ENCODE measurements around the gene ST6GALNAC4.

DNA sequence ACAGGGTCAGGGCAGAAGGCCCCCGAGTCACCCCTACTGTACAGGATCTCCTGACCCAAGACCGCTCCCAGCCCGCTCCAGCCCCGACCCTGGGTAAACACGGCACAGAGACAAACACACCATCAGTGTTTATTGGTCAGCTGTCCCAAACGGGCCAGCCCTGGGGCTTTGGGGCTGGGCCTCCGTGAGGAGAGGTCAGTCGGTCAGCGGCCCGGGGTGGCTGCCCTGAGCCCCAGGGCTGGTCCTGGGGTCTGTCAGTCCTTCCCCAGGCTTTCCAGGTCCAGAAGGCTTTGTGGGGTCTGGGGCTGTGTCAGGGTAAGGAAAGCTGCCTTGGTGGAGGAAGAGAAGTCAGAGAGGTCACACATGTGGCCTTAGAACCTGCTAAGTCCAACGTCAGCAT is 18.1 kb upstream of the ST6GALNAC4 start:
- TF ChIP-seq, protein P1, sequence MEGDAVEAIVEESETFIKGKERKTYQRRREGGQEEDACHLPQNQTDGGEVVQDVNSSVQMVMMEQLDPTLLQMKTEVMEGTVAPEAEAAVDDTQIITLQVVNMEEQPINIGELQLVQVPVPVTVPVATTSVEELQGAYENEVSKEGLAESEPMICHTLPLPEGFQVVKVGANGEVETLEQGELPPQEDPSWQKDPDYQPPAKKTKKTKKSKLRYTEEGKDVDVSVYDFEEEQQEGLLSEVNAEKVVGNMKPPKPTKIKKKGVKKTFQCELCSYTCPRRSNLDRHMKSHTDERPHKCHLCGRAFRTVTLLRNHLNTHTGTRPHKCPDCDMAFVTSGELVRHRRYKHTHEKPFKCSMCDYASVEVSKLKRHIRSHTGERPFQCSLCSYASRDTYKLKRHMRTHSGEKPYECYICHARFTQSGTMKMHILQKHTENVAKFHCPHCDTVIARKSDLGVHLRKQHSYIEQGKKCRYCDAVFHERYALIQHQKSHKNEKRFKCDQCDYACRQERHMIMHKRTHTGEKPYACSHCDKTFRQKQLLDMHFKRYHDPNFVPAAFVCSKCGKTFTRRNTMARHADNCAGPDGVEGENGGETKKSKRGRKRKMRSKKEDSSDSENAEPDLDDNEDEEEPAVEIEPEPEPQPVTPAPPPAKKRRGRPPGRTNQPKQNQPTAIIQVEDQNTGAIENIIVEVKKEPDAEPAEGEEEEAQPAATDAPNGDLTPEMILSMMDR (conservative IDR thresholded peaks at IDR 0.05), result no peak
- no peak for TF ChIP-seq EZH2 (IDR thresholded peaks at IDR 0.05; ENCODE audit: low read depth)

All from PC-9 (cell line).